Left lung (tissue), 10 donors: ENCODE measurements around the gene SERPINA9. TPM values are rescaled to one million over a fixed set of nuclear protein-coding genes. Genes with fewer than 3 reads are reported as not detected.

Experiments used
- ATAC-seq: fragments of 200-7000 bp; cut with Tn5 transposase; one replicate; pipeline ENCODE4 v1.9.1; 2020; ENCODE audit warnings: moderate library complexity
- DNase-seq, 4 donors: peaks; one replicate each; pipeline ENCODE4 v3.0.0-alpha.2; 2013 to 2020
- H3K27ac ChIP-seq, 2 donors: fragments of 200-600 bp; sonication (generic) in 1 of 2; one replicate each; pipeline versions ENCODE4 v1.5.0 to v1.8.0; 2020 to 2021
- H3K27me3 ChIP-seq, 2 donors: fragments of 200-600 bp; sonication (generic) in 1 of 2; one replicate each; pipeline versions ENCODE4 v1.5.0 to v1.8.0; 2020 to 2021
- H3K36me3 ChIP-seq, 2 donors: fragments of 200-600 bp; sonication (generic) in 1 of 2; one replicate each; pipeline versions ENCODE4 v1.5.0 to v1.8.0; 2020 to 2021
- H3K4me1 ChIP-seq, 2 donors: fragments of 200-600 bp; one replicate each; pipeline ENCODE4 v1.8.0; 2021
- H3K4me3 ChIP-seq, 2 donors: fragments of 200-600 bp; sonication (generic) in 1 of 2; one replicate each; pipeline versions ENCODE4 v1.5.0 to v1.8.0; 2020 to 2021; ENCODE audit warnings: mild to moderate bottlenecking in 1 of 2
- H3K9me3 ChIP-seq, 2 donors: fragments of 200-600 bp; sonication (generic) in 1 of 2; one replicate each; pipeline versions ENCODE4 v1.5.0 to v1.8.0; 2020 to 2021
- intact Hi-C, 2 donors: fragments of 100-400 bp; cut with DNase I; formaldehyde crosslinking; loops; one replicate each; pipeline versions ENCODE4 v1.11.2 to v1.14.2; 2022
- polyA plus RNA-seq, 6 donors: library from polyadenylated mRNA; unstranded; fragments of 120-200 nt; gene quantifications; one replicate each; pipeline ENCODE4 v1.2.1, GENCODE V29; 2013; ENCODE audit not compliant: insufficient read length in 6 of 6
- total RNA-seq, 2 donors: library from RNA; stranded (reverse); fragmentation: NEBNext Ultra II Directional; extraction: Animal tissue kit (Norgen Biotek cat#: 25700); gene quantifications; one replicate each; pipeline ENCODE4 v1.2.1, GENCODE V29; 2021
- TF ChIP-seq, protein P1 (sequence below), 2 donors: fragments of 200-600 bp; sonication (generic) in 1 of 2; IDR thresholded peaks; one replicate each; pipeline versions ENCODE4 v1.5.0 to v1.8.0; 2021; ENCODE audit warnings: antibody characterized with exemption in 2 of 2
- donor health status: DM: no; HTN: yes; CAD: no.
- donor health status: DM: no; HTN: no; CAD: no.

SERPINA9 gene
- total and polyA plus RNA-seq, 8 donors, result not detected

DNA sequence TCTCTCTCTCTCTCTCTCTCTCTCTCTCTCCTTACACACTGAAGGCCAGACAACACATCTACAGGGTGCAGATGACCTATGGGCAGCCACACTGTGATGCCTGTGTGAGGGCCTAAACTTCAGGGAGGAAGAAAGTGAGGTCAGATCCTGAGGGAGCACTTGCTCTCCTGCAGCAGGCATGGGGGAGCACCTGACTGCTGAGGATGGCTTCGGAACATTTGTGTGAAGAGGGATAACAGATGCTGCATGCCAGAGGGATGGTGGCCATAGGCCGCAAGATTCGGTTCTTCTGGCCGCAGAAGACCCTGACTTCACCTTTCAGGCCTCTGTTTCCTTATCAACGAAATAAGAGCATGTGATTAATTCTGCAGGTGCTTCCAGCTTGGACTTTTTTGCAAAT is 11.7 kb downstream of the SERPINA9 start:
- no peak for ATAC-seq
- no peak for DNase-seq
- H3K36me3 ChIP-seq, result no peaks in the 10 kb centered on the region
- no peaks in the 10 kb centered on the region for H3K4me1 ChIP-seq
- H3K27ac ChIP-seq, result no peak overlapping the region
- intact Hi-C loops, result no loop called here
- H3K27me3 ChIP-seq, result no peaks in the 10 kb centered on the region
- TF ChIP-seq, protein P1, sequence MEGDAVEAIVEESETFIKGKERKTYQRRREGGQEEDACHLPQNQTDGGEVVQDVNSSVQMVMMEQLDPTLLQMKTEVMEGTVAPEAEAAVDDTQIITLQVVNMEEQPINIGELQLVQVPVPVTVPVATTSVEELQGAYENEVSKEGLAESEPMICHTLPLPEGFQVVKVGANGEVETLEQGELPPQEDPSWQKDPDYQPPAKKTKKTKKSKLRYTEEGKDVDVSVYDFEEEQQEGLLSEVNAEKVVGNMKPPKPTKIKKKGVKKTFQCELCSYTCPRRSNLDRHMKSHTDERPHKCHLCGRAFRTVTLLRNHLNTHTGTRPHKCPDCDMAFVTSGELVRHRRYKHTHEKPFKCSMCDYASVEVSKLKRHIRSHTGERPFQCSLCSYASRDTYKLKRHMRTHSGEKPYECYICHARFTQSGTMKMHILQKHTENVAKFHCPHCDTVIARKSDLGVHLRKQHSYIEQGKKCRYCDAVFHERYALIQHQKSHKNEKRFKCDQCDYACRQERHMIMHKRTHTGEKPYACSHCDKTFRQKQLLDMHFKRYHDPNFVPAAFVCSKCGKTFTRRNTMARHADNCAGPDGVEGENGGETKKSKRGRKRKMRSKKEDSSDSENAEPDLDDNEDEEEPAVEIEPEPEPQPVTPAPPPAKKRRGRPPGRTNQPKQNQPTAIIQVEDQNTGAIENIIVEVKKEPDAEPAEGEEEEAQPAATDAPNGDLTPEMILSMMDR (IDR thresholded peaks at IDR 0.05), result no peak
- H3K9me3 ChIP-seq, result peaks cover 0 to 20% of the 10 kb centered on the region in 2 donors
- no peak overlapping the region for H3K4me3 ChIP-seq

DNA sequence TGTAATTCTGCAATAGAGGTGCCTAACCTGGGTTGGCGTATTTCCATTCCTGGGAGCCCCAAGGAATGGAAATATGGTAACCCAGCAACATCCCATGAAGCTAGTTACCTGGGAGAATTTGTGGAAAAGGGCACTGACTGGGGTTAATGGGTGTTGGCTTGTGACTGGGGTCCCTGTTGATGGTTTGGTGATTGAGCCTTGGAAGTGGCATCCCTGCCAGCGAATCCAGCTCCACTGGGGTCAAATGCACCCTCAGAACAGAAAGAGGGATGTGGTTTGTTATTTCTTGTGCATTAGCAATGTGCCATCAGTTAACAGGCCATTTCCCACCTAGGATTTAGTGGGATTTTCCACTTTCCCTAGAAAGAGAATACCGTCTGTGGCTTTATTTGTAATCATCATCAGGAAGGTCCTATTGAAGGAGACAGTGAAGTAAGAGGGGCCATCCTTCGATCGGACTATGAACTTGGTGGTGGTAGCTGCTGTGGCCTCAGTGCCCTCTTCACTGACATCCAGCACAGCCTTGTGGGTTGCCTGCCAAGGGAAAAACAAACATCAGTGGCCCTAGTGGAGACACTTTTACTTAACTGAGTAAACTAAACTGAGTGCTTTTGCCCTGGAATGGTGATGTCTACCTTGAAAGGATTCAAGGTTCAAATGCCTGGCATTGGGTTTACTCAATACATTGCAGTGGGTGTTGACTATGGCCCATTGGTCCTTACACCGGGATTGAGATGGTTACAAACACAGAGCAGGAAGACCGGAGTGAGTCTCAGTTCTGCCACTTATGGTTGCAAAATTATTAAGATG is 13.0 kb downstream of the SERPINA9 start:
- H3K36me3 ChIP-seq, result no peaks in the 10 kb centered on the region
- H3K27me3 ChIP-seq, result no peaks in the 10 kb centered on the region
- intact Hi-C loops, result no loop called here
- peaks cover 0 to 20% of the 10 kb centered on the region in 2 donors for H3K9me3 ChIP-seq
- no peak overlapping the region for H3K4me3 ChIP-seq
- no peak for ATAC-seq
- TF ChIP-seq, protein P1 (IDR thresholded peaks at IDR 0.05), result no peak
- no peak for DNase-seq
- H3K4me1 ChIP-seq, result no peaks in the 10 kb centered on the region
- H3K27ac ChIP-seq, result no peak overlapping the region

DNA sequence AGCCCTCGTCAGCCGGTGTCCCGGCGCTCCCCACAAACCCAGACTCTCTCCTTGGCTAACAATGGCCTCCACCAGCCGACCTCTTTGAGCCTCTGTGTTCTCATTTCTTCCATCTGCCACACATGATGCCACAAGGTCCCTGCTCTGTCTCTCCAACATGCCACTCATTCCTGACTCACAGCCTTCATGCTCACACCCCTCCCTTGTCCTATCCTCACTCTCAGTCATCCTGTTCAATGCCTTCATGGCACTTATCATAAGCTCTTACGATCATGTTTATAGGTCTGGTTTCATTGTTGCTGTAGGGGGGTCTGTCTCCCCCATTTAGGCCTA is 13.8 kb downstream of the SERPINA9 start:
- DNase-seq (no peak), ATAC-seq (no peak)
- peaks cover 0 to 20% of the 10 kb centered on the region in 2 donors for H3K9me3 ChIP-seq
- TF ChIP-seq, protein P1 (IDR thresholded peaks at IDR 0.05), result no peak
- no peaks in the 10 kb centered on the region for H3K27me3 ChIP-seq
- H3K27ac ChIP-seq, result no peak overlapping the region
- no peaks in the 10 kb centered on the region for H3K4me1 ChIP-seq
- intact Hi-C loops, result no loop called here
- H3K36me3 ChIP-seq, result no peaks in the 10 kb centered on the region
- H3K4me3 ChIP-seq, result no peak overlapping the region

DNA sequence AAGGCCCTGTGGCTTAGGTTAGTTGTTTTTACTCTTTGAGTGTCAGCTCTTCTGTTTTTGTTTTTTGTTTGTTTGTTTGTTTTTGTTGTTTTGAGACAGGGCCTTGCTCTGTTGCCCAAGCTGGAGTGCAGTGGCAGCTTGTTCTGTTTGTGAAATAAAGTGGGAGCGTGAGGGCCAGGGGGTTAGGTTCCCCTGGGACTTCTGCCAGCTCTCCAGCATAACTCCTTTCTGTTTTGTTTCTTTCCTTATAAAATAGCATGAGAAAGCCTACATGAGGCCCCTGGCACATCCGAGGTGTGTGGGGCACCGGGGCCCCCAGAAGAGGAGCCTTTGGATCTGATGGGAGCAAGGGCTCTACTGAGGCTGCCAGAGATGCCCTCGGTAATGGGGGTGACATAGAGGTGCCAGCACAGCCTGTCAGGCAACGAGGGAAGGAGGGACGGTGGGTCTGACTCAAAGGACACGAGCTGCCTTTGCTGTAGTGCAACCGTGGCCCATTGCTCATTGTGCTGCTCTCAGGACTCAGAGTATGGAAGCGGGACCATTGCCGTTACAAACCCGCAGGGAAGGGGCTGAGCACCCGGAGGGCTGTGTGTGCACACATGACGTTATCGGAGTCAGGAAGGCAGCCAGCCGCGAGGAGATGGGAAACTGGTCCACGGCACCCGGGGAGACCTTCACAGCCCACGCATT is 14.3 kb downstream of the SERPINA9 start:
- Histone ChIP-seq H3K4me1 (no peaks in the 10 kb centered on the region), H3K27me3 (no peaks in the 10 kb centered on the region)
- intact Hi-C loops, result no loop called here

More for the DNA sequence above, 14.3 kb downstream of the SERPINA9 start:
- TF ChIP-seq, protein P1 (IDR thresholded peaks at IDR 0.05), result no peak
- Histone ChIP-seq H3K4me3 (no peak overlapping the region), H3K36me3 (no peaks in the 10 kb centered on the region), H3K27ac (no peak overlapping the region), H3K9me3 (peaks cover 0 to 20% of the 10 kb centered on the region in 2 donors)
- no peak for ATAC-seq
- DNase-seq, result peak in 1 of 4 donors; percentile 5
